ENCODE results near the gene UBE2Q2.

GRCh38 chr15:75947092-75947491, 103.8 kb downstream of the UBE2Q2 start:
- TF ChIP-seq POLR2AphosphoS5 (IDR thresholded peaks at IDR 0.05; ENCODE audit: low read depth, low read length) (no peak), TCF12 (IDR thresholded peaks at IDR 0.05) (no peak), SMC3 (IDR thresholded peaks at IDR 0.05; ENCODE audit: low read depth, low read length) (no peak), FOXJ3 (CRISPR knock-in tag; IDR thresholded peaks at IDR 0.05) (no peak), GABPA (IDR thresholded peaks at IDR 0.05; ENCODE audit: low read depth) (no peak), EP300 (IDR thresholded peaks at IDR 0.05; ENCODE audit: borderline replicate concordance in 1 of 2, low read depth in 1 of 2, low read length in 1 of 2) (no peak)
- TF ChIP-seq, protein P1, sequence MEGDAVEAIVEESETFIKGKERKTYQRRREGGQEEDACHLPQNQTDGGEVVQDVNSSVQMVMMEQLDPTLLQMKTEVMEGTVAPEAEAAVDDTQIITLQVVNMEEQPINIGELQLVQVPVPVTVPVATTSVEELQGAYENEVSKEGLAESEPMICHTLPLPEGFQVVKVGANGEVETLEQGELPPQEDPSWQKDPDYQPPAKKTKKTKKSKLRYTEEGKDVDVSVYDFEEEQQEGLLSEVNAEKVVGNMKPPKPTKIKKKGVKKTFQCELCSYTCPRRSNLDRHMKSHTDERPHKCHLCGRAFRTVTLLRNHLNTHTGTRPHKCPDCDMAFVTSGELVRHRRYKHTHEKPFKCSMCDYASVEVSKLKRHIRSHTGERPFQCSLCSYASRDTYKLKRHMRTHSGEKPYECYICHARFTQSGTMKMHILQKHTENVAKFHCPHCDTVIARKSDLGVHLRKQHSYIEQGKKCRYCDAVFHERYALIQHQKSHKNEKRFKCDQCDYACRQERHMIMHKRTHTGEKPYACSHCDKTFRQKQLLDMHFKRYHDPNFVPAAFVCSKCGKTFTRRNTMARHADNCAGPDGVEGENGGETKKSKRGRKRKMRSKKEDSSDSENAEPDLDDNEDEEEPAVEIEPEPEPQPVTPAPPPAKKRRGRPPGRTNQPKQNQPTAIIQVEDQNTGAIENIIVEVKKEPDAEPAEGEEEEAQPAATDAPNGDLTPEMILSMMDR (IDR thresholded peaks at IDR 0.05): no peak
